WTC11 (cell line): Measurements from ENCODE around the gene EVA1C. TPM values are rescaled to one million over a fixed set of nuclear protein-coding genes. Genes with fewer than 3 reads are reported as not detected.

Source experiments
- ATAC-seq: fragments of 200-7000 bp; cut with Tn5 transposase; 2 replicates; pipeline ENCODE4 v1.10.0; 2021; ENCODE audit warnings: mild to moderate bottlenecking, moderate library complexity
- CTCF ChIA-PET: fragments of 300-600 bp; sonication (Branson Sonifier 250); formaldehyde crosslinking; loops from one replicate; lab custom pipeline; 2021; ENCODE audit warnings: antibody characterized with exemption; lab: Charles Lee
- POLR2A ChIA-PET: fragments of 350-600 bp; sonication (Branson Sonifier 250); formaldehyde crosslinking; loops from one replicate; lab custom pipeline; 2021; ENCODE audit warnings: antibody characterized with exemption; lab: Charles Lee
- DNase-seq: peaks from one replicate; pipeline ENCODE4 v3.0.0; 2021; ENCODE audit warnings: low spot score
- H3K27ac Mint-ChIP-seq: 2 replicates; pipeline ENCODE4 v1.8.0; 2021; ENCODE audit warnings: mixed read lengths
- H3K27me3 Mint-ChIP-seq: 2 replicates; pipeline ENCODE4 v1.8.0; 2021; ENCODE audit warnings: low read depth, mild to moderate bottlenecking, moderate library complexity, mixed read lengths
- H3K36me3 Mint-ChIP-seq: 2 replicates; pipeline ENCODE4 v1.8.0; 2021; ENCODE audit warnings: mixed read lengths
- H3K4me1 Mint-ChIP-seq: 2 replicates; pipeline ENCODE4 v1.8.0; 2022; ENCODE audit warnings: mixed read lengths
- H3K4me3 Mint-ChIP-seq: 2 replicates; pipeline ENCODE4 v1.8.0; 2021; ENCODE audit warnings: mild to moderate bottlenecking, moderate library complexity, mixed read lengths
- H3K9me3 Mint-ChIP-seq: 2 replicates; pipeline ENCODE4 v1.8.0; 2021; ENCODE audit warnings: mixed read lengths
- CDX4 ChIP-seq: fragments of 250-450 bp; sonication (Bioruptor Pico); IDR thresholded peaks from 2 replicates; pipeline ENCODE4 v1.9.0; 2021; ENCODE audit warnings: moderate library complexity, mild to moderate bottlenecking, inconsistent platforms, borderline replicate concordance
- CREM ChIP-seq: sonication (generic); formaldehyde crosslinking; IDR thresholded peaks from 2 replicates; pipeline ENCODE4 v1.8.1; 2022; ENCODE audit warnings: mild to moderate bottlenecking, missing genetic modification reagents, moderate library complexity
- EMX1 ChIP-seq: fragments of 250-450 bp; sonication (Bioruptor Pico); IDR thresholded peaks from 2 replicates; pipeline ENCODE4 v1.8.0; 2021; ENCODE audit warnings: mild to moderate bottlenecking
- ERG ChIP-seq: fragments of 250-450 bp; sonication (Bioruptor Pico); IDR thresholded peaks from 2 replicates; pipeline ENCODE4 v1.8.0; 2021; ENCODE audit warnings: mild to moderate bottlenecking
- GTF2I ChIP-seq: fragments of 250-450 bp; sonication (Bioruptor Pico); conservative IDR thresholded peaks from 2 replicates; pipeline ENCODE4 v1.4.0; 2021; ENCODE audit warnings: mild to moderate bottlenecking
- JAZF1 ChIP-seq: fragments of 250-450 bp; sonication (Bioruptor Pico); IDR thresholded peaks from 2 replicates; pipeline ENCODE4 v1.9.0; 2021; ENCODE audit warnings: moderate library complexity, mild to moderate bottlenecking, inconsistent platforms
- JUN ChIP-seq: sonication (generic); formaldehyde crosslinking; IDR thresholded peaks from 2 replicates; pipeline ENCODE4 v1.8.0; 2023; ENCODE audit warnings: mild to moderate bottlenecking, missing genetic modification reagents
- NFE2L1 ChIP-seq: sonication (generic); formaldehyde crosslinking; IDR thresholded peaks from 2 replicates; pipeline ENCODE4 v1.8.1; 2023; ENCODE audit warnings: missing genetic modification reagents
- NFYB ChIP-seq: sonication (generic); formaldehyde crosslinking; conservative IDR thresholded peaks from 2 replicates; pipeline ENCODE4 v1.8.0; 2022; ENCODE audit warnings: low read depth, missing genetic modification reagents
- NR2C2 ChIP-seq: sonication (generic); formaldehyde crosslinking; IDR thresholded peaks from 2 replicates; pipeline ENCODE4 v1.8.0; 2022; ENCODE audit warnings: mild to moderate bottlenecking, missing genetic modification reagents
- OVOL2 ChIP-seq: fragments of 250-450 bp; sonication (Bioruptor Pico); IDR thresholded peaks from 2 replicates; pipeline ENCODE4 v1.9.0; 2021; ENCODE audit warnings: mild to moderate bottlenecking, borderline replicate concordance
- PRDM15 ChIP-seq: sonication (generic); formaldehyde crosslinking; IDR thresholded peaks from 2 replicates; pipeline ENCODE4 v1.8.0; 2022; ENCODE audit warnings: missing genetic modification reagents
- ZNF121 ChIP-seq: sonication (generic); formaldehyde crosslinking; IDR thresholded peaks from 2 replicates; pipeline ENCODE4 v1.8.0; 2023; ENCODE audit warnings: missing genetic modification reagents
- ZNF263 ChIP-seq: sonication (generic); formaldehyde crosslinking; IDR thresholded peaks from 2 replicates; pipeline ENCODE4 v1.8.1; 2022; ENCODE audit warnings: low read depth, mild to moderate bottlenecking, moderate library complexity, missing genetic modification reagents
- ZNF423 ChIP-seq: fragments of 250-450 bp; sonication (Bioruptor Pico); IDR thresholded peaks from 2 replicates; pipeline ENCODE4 v2.1.2; 2022; ENCODE audit warnings: mild to moderate bottlenecking, moderate library complexity
- ZNF671 ChIP-seq: fragments of 250-450 bp; sonication (Bioruptor Pico); IDR thresholded peaks from 2 replicates; pipeline ENCODE4 v1.8.0; 2021; ENCODE audit warnings: mild to moderate bottlenecking
- total RNA-seq: library from RNA; stranded (reverse); gene quantifications from 3 replicates; pipeline ENCODE4 v1.2.3, GENCODE V29; 2021
- TF ChIP-seq, protein P1 (sequence below): sonication (generic); formaldehyde crosslinking; IDR thresholded peaks from 2 replicates; pipeline ENCODE4 v1.8.1; 2023; ENCODE audit warnings: mild to moderate bottlenecking, moderate library complexity, missing genetic modification reagents
- TF ChIP-seq, protein P2 (sequence below): sonication (generic); formaldehyde crosslinking; IDR thresholded peaks from 2 replicates; pipeline ENCODE4 v1.8.1; 2023; ENCODE audit warnings: mild to moderate bottlenecking, missing genetic modification reagents

EVA1C gene
- total RNA-seq, 1 experiment from 2014 or later, result 3.1 TPM

- ChIA-PET POLR2A (no interaction called here), CTCF (interaction anchor here (0.6 kb wide), 1 partner anchor 89 kb away, joined by 3 read pairs; no protein-coding TSS in a partner anchor)
- Mint-ChIP-seq H3K4me1 (peaks cover 9% of the 10 kb centered on the region), H3K27me3 (no peaks in the 10 kb centered on the region), H3K27ac (peak overlapping the region; percentile 55; the same call in 1 of the 2 replicates), H3K9me3 (no peaks in the 10 kb centered on the region), H3K4me3 (no peak overlapping the region), H3K36me3 (no peaks in the 10 kb centered on the region)
- DNase-seq (no peak), ATAC-seq (no peak)
- TF ChIP-seq ZNF263 (CRISPR knock-in tag), result no peak
- no peak for TF ChIP-seq CREM (CRISPR knock-in tag)
- TF ChIP-seq, protein P1, sequence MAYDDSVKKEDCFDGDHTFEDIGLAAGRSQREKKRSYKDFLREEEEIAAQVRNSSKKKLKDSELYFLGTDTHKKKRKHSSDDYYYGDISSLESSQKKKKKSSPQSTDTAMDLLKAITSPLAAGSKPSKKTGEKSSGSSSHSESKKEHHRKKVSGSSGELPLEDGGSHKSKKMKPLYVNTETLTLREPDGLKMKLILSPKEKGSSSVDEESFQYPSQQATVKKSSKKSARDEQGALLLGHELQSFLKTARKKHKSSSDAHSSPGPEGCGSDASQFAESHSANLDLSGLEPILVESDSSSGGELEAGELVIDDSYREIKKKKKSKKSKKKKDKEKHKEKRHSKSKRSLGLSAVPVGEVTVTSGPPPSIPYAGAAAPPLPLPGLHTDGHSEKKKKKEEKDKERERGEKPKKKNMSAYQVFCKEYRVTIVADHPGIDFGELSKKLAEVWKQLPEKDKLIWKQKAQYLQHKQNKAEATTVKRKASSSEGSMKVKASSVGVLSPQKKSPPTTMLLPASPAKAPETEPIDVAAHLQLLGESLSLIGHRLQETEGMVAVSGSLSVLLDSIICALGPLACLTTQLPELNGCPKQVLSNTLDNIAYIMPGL, result no peak
- no peak for TF ChIP-seq ERG (CRISPR knock-in tag)
- no peak for TF ChIP-seq NR2C2 (CRISPR knock-in tag)
- TF ChIP-seq OVOL2 (CRISPR knock-in tag), result no peak
- TF ChIP-seq, protein P2, sequence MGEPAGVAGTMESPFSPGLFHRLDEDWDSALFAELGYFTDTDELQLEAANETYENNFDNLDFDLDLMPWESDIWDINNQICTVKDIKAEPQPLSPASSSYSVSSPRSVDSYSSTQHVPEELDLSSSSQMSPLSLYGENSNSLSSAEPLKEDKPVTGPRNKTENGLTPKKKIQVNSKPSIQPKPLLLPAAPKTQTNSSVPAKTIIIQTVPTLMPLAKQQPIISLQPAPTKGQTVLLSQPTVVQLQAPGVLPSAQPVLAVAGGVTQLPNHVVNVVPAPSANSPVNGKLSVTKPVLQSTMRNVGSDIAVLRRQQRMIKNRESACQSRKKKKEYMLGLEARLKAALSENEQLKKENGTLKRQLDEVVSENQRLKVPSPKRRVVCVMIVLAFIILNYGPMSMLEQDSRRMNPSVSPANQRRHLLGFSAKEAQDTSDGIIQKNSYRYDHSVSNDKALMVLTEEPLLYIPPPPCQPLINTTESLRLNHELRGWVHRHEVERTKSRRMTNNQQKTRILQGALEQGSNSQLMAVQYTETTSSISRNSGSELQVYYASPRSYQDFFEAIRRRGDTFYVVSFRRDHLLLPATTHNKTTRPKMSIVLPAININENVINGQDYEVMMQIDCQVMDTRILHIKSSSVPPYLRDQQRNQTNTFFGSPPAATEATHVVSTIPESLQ (CRISPR knock-in tag), result no peak
- no peak for TF ChIP-seq EMX1
- no peak for TF ChIP-seq PRDM15
- no peak for TF ChIP-seq JAZF1 (CRISPR knock-in tag)
- no peak for TF ChIP-seq JUN (CRISPR knock-in tag)
- no peak for TF ChIP-seq ZNF671 (CRISPR knock-in tag)
- no peak for TF ChIP-seq NFE2L1 (CRISPR knock-in tag)
- no peak for TF ChIP-seq CDX4 (CRISPR knock-in tag)
- TF ChIP-seq ZNF423 (CRISPR knock-in tag), result no peak
- TF ChIP-seq NFYB, result no peak
- TF ChIP-seq GTF2I (CRISPR knock-in tag), result no peak
- no peak for TF ChIP-seq ZNF121 (CRISPR knock-in tag)
Measured at GRCh38 chr21:32476661-32477423, 64.3 kb downstream of the EVA1C start.
